ENCODE measurements around the gene MTHFD1L. TPM values are rescaled to one million over a fixed set of nuclear protein-coding genes. Genes with fewer than 3 reads are reported as not detected.
A peak's percentile ranks its signal among the peaks of the same experiment; 100 is the strongest.

MTHFD1L gene
- total and polyA plus RNA-seq, 9 of the 15 experiments (the other 6 are each of a cell fraction or from before 2014, with no cell fraction given), result 20.9 to 128 (median 61.0) TPM

DNA sequence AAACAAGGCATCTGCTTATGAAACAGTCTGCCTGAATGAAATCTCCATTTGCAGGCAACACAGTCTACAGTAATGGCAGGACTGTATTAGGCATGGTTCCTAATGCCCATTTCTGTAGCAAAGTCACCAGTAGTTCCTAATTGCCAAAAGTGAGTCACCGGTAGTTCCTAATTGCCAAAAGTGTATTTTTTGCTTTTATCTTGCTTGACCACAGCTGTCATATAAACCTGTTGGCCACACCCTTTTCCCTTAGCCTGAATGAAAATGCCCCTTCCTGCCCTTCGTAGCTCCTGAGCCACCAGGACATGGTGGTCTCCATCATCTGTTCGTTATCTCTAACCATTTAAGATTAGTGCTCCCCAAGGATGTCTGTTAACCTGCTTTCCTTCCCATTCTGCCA is 34.5 kb downstream of the MTHFD1L start (continued):
- TF ChIP-seq XRCC4 (IDR thresholded peaks at IDR 0.05; ENCODE audit: extremely low read depth, insufficient read depth, insufficient read length) (no peak), RBM15 (IDR thresholded peaks at IDR 0.05; ENCODE audit: insufficient read depth, low read length) (no peak), SMARCA5 (IDR thresholded peaks at IDR 0.05) (no peak), JUND (IDR thresholded peaks at IDR 0.05; ENCODE audit: borderline replicate concordance, low read depth, low read length) (peak; percentile 80), JUND (tag; IDR thresholded peaks at IDR 0.05; ENCODE audit: borderline replicate concordance, low read depth, low read length) (no peak; the same call in 2 of the 3 replicates), POU5F1 (IDR thresholded peaks at IDR 0.05; ENCODE audit: borderline replicate concordance, low read depth, low read length, partially characterized antibody) (no peak), ZNF584 (CRISPR knock-in tag; IDR thresholded peaks at IDR 0.05; ENCODE audit: low read depth) (no peak), POLR2B (IDR thresholded peaks at IDR 0.05; ENCODE audit: low read depth, partially characterized antibody) (no peak), KDM2B (CRISPR knock-in tag; IDR thresholded peaks at IDR 0.05) (no peak), MEIS2 (IDR thresholded peaks at IDR 0.05; ENCODE audit: partially characterized antibody) (peak; percentile 8), TAL1 (IDR thresholded peaks at IDR 0.05) (0 out of 2 replicates have a peak, but pooled peaks have one; percentile 13), FOSL1 (tag; conservative IDR thresholded peaks at IDR 0.05) (peak; percentile 50), ZFPM2 (CRISPR knock-in tag; IDR thresholded peaks at IDR 0.05) (no peak), ZFP36 (IDR thresholded peaks at IDR 0.05; ENCODE audit: low read depth, low read length, partially characterized antibody) (no peak), CHCHD3 (CRISPR knock-in tag; IDR thresholded peaks at IDR 0.05) (no peak), ARID1B (IDR thresholded peaks at IDR 0.05) (peak; percentile 79), ZNF717 (CRISPR knock-in tag; IDR thresholded peaks at IDR 0.05) (no peak), CBFA2T3 (IDR thresholded peaks at IDR 0.05) (peak; percentile 53), DPF2 (IDR thresholded peaks at IDR 0.05) (peak; percentile 79), RBFOX2 (IDR thresholded peaks at IDR 0.05; ENCODE audit: low read depth, low read length) (no peak), SMARCE1 (IDR thresholded peaks at IDR 0.05) (peak; percentile 76), TCF3 (CRISPR knock-in tag; IDR thresholded peaks at IDR 0.05) (peak; percentile 62)
- TF ChIP-seq, protein P1, sequence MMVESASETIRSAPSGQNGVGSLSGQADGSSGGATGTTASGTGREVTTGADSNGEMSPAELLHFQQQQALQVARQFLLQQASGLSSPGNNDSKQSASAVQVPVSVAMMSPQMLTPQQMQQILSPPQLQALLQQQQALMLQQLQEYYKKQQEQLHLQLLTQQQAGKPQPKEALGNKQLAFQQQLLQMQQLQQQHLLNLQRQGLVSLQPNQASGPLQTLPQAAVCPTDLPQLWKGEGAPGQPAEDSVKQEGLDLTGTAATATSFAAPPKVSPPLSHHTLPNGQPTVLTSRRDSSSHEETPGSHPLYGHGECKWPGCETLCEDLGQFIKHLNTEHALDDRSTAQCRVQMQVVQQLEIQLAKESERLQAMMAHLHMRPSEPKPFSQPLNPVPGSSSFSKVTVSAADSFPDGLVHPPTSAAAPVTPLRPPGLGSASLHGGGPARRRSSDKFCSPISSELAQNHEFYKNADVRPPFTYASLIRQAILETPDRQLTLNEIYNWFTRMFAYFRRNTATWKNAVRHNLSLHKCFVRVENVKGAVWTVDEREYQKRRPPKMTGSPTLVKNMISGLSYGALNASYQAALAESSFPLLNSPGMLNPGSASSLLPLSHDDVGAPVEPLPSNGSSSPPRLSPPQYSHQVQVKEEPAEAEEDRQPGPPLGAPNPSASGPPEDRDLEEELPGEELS (CRISPR knock-in tag; IDR thresholded peaks at IDR 0.05; ENCODE audit: borderline replicate concordance), result no peak
- TF ChIP-seq, protein P2, sequence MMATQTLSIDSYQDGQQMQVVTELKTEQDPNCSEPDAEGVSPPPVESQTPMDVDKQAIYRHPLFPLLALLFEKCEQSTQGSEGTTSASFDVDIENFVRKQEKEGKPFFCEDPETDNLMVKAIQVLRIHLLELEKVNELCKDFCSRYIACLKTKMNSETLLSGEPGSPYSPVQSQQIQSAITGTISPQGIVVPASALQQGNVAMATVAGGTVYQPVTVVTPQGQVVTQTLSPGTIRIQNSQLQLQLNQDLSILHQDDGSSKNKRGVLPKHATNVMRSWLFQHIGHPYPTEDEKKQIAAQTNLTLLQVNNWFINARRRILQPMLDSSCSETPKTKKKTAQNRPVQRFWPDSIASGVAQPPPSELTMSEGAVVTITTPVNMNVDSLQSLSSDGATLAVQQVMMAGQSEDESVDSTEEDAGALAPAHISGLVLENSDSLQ (IDR thresholded peaks at IDR 0.05), result 0 out of 2 replicates have a peak, but pooled peaks have one; percentile 13
- TF ChIP-seq, protein P3, sequence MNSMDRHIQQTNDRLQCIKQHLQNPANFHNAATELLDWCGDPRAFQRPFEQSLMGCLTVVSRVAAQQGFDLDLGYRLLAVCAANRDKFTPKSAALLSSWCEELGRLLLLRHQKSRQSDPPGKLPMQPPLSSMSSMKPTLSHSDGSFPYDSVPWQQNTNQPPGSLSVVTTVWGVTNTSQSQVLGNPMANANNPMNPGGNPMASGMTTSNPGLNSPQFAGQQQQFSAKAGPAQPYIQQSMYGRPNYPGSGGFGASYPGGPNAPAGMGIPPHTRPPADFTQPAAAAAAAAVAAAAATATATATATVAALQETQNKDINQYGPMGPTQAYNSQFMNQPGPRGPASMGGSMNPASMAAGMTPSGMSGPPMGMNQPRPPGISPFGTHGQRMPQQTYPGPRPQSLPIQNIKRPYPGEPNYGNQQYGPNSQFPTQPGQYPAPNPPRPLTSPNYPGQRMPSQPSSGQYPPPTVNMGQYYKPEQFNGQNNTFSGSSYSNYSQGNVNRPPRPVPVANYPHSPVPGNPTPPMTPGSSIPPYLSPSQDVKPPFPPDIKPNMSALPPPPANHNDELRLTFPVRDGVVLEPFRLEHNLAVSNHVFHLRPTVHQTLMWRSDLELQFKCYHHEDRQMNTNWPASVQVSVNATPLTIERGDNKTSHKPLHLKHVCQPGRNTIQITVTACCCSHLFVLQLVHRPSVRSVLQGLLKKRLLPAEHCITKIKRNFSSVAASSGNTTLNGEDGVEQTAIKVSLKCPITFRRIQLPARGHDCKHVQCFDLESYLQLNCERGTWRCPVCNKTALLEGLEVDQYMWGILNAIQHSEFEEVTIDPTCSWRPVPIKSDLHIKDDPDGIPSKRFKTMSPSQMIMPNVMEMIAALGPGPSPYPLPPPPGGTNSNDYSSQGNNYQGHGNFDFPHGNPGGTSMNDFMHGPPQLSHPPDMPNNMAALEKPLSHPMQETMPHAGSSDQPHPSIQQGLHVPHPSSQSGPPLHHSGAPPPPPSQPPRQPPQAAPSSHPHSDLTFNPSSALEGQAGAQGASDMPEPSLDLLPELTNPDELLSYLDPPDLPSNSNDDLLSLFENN (IDR thresholded peaks at IDR 0.05; ENCODE audit: low read depth in 2 of 2, low read length in 2 of 2), result no peak

Measured in K562 (cell line).